Osteoblast (primary cell): Measurements from ENCODE around the gene MAP2K5. TPM values are rescaled to one million over a fixed set of nuclear protein-coding genes. Genes with fewer than 3 reads are reported as not detected.

Experiments used
- DNase-seq: peaks from one replicate; pipeline ENCODE4 v3.0.0; 2011; ENCODE audit warnings: low spot score, mixed read lengths; ENCODE audit not compliant: insufficient read length; ENCODE audit errors: missing footprints
- H2AFZ ChIP-seq: 2 replicates; pipeline ENCODE4 v1.6.0; 2011; ENCODE audit warnings: mild to moderate bottlenecking, low read length
- H3K27ac ChIP-seq: 2 replicates; pipeline ENCODE4 v1.5.1; 2011; ENCODE audit warnings: mild to moderate bottlenecking, low read depth, low read length, moderate library complexity
- H3K27me3 ChIP-seq: 2 replicates; pipeline ENCODE4 v1.6.0; 2012; ENCODE audit warnings: mild to moderate bottlenecking, control low read depth, inconsistent platforms, low read length, moderate library complexity; ENCODE audit not compliant: insufficient read depth
- H3K36me3 ChIP-seq: 2 replicates; pipeline ENCODE4 v1.5.1; 2011; ENCODE audit warnings: mild to moderate bottlenecking, low read length, control low read depth, moderate library complexity; ENCODE audit not compliant: insufficient read depth
- H3K4me1 ChIP-seq: 2 replicates; pipeline ENCODE4 v1.5.1; 2011; ENCODE audit warnings: mild to moderate bottlenecking, low read length, control low read depth, moderate library complexity; ENCODE audit not compliant: insufficient read depth
- H3K4me2 ChIP-seq: 2 replicates; pipeline ENCODE4 v1.6.0; 2011; ENCODE audit warnings: mild to moderate bottlenecking, low read length; ENCODE audit not compliant: insufficient read depth
- H3K4me3 ChIP-seq: fragments of 200-600 bp; sonication (generic); 3 replicates; pipeline ENCODE4 v1.5.1; 2012; ENCODE audit warnings: mild to moderate bottlenecking, low read length, inconsistent platforms; ENCODE audit not compliant: insufficient read depth
- H3K79me2 ChIP-seq: 2 replicates; pipeline ENCODE4 v1.6.0; 2012; ENCODE audit warnings: mild to moderate bottlenecking, low read length, control low read depth, inconsistent platforms; ENCODE audit not compliant: insufficient read depth
- H3K9me3 ChIP-seq: 2 replicates; pipeline ENCODE4 v1.5.1; 2011; ENCODE audit warnings: low read depth, low read length, control low read depth
- H4K20me1 ChIP-seq: 2 replicates; pipeline ENCODE4 v1.6.0; 2012; ENCODE audit warnings: mild to moderate bottlenecking, low read length, control low read depth; ENCODE audit not compliant: insufficient read depth
- total RNA-seq: library from RNA; depleted of rRNA; stranded (reverse); fragments of >200 nt; gene quantifications from 2 replicates; pipeline ENCODE4 v1.2.3, GENCODE V29; 2012
- TF ChIP-seq, protein P1 (sequence below): IDR thresholded peaks from 2 replicates; pipeline ENCODE4 v1.5.1; 2011; ENCODE audit warnings: mild to moderate bottlenecking, low read depth, low read length, moderate library complexity; ENCODE audit errors: extremely low read depth

MAP2K5 gene
- total RNA-seq, 1 donor: 10.1 TPM

DNA sequence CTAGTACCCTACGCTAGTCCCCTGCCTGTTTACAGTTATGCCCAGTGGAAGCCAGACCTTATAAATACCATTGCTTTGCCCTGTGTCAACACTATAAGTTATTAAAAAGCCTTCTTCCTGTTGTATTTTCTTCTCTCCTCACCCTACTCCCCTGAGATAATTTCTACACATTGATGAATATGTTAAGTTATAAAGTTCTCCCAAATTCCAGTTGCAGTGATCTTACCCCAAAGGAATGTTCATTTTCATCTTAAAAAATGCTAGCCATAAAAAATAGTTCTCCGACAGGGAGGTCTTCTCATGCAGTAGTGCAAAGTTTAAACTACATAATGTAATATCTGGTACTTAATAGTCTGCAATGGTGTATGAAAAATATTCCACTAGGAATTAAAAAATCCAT is 58.6 kb downstream of the MAP2K5 start:
- peak; percentile 75 for DNase-seq
- H3K27ac ChIP-seq: no peak overlapping the region
- no peak overlapping the region for H3K4me2 ChIP-seq
- H2AFZ ChIP-seq: no peak overlapping the region
- H3K4me1 ChIP-seq: peaks cover 10% of the 10 kb centered on the region
- no peaks in the 10 kb centered on the region for H3K27me3 ChIP-seq
- H3K9me3 ChIP-seq: no peaks in the 10 kb centered on the region
- TF ChIP-seq, protein P1, sequence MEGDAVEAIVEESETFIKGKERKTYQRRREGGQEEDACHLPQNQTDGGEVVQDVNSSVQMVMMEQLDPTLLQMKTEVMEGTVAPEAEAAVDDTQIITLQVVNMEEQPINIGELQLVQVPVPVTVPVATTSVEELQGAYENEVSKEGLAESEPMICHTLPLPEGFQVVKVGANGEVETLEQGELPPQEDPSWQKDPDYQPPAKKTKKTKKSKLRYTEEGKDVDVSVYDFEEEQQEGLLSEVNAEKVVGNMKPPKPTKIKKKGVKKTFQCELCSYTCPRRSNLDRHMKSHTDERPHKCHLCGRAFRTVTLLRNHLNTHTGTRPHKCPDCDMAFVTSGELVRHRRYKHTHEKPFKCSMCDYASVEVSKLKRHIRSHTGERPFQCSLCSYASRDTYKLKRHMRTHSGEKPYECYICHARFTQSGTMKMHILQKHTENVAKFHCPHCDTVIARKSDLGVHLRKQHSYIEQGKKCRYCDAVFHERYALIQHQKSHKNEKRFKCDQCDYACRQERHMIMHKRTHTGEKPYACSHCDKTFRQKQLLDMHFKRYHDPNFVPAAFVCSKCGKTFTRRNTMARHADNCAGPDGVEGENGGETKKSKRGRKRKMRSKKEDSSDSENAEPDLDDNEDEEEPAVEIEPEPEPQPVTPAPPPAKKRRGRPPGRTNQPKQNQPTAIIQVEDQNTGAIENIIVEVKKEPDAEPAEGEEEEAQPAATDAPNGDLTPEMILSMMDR: no peak
- no peaks in the 10 kb centered on the region for H3K79me2 ChIP-seq
- H4K20me1 ChIP-seq: no peaks in the 10 kb centered on the region
- no peaks in the 10 kb centered on the region for H3K36me3 ChIP-seq
- H3K4me3 ChIP-seq: no peak overlapping the region

DNA sequence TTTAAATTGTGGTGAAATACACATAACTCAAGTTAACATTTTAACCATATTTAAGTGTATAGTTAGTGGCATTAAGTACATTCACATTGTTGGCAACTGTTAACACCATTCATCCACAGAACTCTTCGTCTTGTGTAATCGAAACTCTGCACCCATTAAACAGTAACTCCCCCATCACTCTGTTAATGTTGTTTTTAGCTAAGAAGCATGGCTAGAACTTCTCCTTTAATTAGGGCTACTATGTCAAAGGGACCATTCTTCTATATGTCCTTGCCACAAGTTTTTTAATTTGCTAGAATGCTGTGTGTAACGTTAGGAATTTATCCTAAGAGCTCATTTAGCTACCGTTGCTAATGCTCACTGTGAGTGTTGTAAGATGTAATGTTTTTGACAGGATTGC is 60.6 kb downstream of the MAP2K5 start:
- Histone ChIP-seq H4K20me1 (no peaks in the 10 kb centered on the region), H3K36me3 (no peaks in the 10 kb centered on the region), H3K27ac (no peak overlapping the region), H3K9me3 (no peaks in the 10 kb centered on the region), H2AFZ (no peak overlapping the region), H3K79me2 (no peaks in the 10 kb centered on the region), H3K27me3 (no peaks in the 10 kb centered on the region), H3K4me3 (no peak overlapping the region), H3K4me2 (no peak overlapping the region), H3K4me1 (peaks cover 10% of the 10 kb centered on the region)
- DNase-seq: no peak
- TF ChIP-seq, protein P1: no peak

DNA sequence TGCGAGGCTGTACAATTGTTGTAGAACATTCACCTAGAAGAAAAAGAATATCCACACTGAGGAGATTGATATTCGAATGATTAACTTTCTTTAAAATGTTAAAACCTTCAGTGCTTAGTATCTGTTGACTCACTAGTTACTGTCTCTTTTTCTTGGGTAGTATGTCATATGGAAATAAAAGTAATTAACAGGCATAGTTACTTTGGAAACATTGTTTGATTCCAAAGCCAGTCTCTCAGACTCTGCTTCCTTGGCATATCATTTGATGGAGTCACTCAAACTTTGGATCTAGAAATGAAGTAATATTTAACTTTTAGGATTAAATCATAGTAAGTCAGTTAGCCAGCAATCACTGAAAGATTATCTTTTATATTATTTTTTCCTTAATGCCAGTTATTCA is 63.4 kb downstream of the MAP2K5 start:
- Histone ChIP-seq H4K20me1 (no peaks in the 10 kb centered on the region), H3K4me1 (peaks cover 5% of the 10 kb centered on the region), H3K27me3 (no peaks in the 10 kb centered on the region), H3K4me3 (no peak overlapping the region), H3K79me2 (no peaks in the 10 kb centered on the region), H3K27ac (no peak overlapping the region), H2AFZ (no peak overlapping the region), H3K4me2 (no peak overlapping the region), H3K9me3 (no peaks in the 10 kb centered on the region), H3K36me3 (no peaks in the 10 kb centered on the region)
- no peak for DNase-seq
- TF ChIP-seq, protein P1: no peak

DNA sequence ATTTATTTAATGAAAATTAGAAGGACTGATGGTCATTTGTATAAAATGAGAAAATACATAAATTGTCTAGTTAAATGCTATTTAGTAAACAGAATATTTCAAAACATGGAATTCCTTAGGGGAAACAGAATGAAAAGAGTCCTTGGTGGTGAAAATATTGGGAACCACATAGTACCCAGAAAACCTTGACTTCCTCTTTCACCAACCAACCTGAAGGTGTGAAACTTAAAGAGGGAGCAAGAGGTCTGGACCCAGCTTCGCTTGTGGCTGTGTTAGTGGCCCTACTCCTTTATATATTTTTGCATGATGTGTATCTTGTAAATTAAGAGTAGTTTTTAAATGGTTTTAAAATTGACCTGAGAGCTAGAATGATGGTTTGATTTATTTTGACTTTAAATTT is 64.2 kb downstream of the MAP2K5 start:
- no peak for DNase-seq

More for the DNA sequence above, 64.2 kb downstream of the MAP2K5 start:
- Histone ChIP-seq H2AFZ (no peak overlapping the region), H3K4me2 (no peak overlapping the region), H3K9me3 (no peaks in the 10 kb centered on the region), H3K4me1 (no peaks in the 10 kb centered on the region), H3K4me3 (no peak overlapping the region), H3K27ac (no peak overlapping the region), H4K20me1 (no peaks in the 10 kb centered on the region), H3K27me3 (no peaks in the 10 kb centered on the region), H3K79me2 (no peaks in the 10 kb centered on the region), H3K36me3 (no peaks in the 10 kb centered on the region)
- TF ChIP-seq, protein P1: no peak
